B cell (primary cell): Measurements from ENCODE around the gene GSG1L. TPM values are rescaled to one million over a fixed set of nuclear protein-coding genes. Genes with fewer than 3 reads are reported as not detected.

Experiments
- ATAC-seq: fragments of 200-7000 bp; cut with Tn5 transposase; one replicate; pipeline ENCODE4 v1.10.0; 2021; ENCODE audit warnings: low read depth, mild to moderate bottlenecking, moderate number of reproducible peaks, moderate library complexity
- CTCF ChIA-PET: fragments of 350-600 bp; sonication (Branson Sonifier 250); formaldehyde crosslinking; loops from one replicate; lab custom pipeline; 2021; ENCODE audit warnings: antibody characterized with exemption, inconsistent platforms; lab: Charles Lee
- POLR2A ChIA-PET: fragments of 350-600 bp; sonication (Branson Sonifier 250); formaldehyde crosslinking; loops from one replicate; lab custom pipeline; 2021; ENCODE audit warnings: antibody characterized with exemption; lab: Charles Lee
- DNase-seq: peaks from one replicate; pipeline ENCODE4 v3.0.0; 2013
- H2AFZ ChIP-seq: 2 replicates; pipeline ENCODE4 v1.6.1; 2012; ENCODE audit warnings: mild to moderate bottlenecking, low read depth, low read length; ENCODE audit not compliant: insufficient read depth, poor library complexity, severe bottlenecking
- H3K27ac ChIP-seq, 2 donors: 1 replicate in 1 of 2; 2 replicates in 1 of 2; pipeline ENCODE4 v1.5.1; 2012 to 2013; ENCODE audit warnings: low read length in 2 of 2, mild to moderate bottlenecking in 2 of 2, moderate library complexity in 1 of 2
- H3K27me3 ChIP-seq, 4 experiments: fragments of 200-600 bp in 1 of 4; sonication (generic) in 1 of 4; replicated peaks in 1 of 4; 1 replicate in 2 of 4; 2 replicates in 2 of 4; pipeline versions ENCODE4 v1.6.1 to v1.7.0; 2013 to 2016; ENCODE audit warnings: low read length in 3 of 4, mild to moderate bottlenecking in 2 of 4, mixed read lengths in 1 of 4, moderate library complexity in 1 of 4; ENCODE audit not compliant: insufficient read depth in 4 of 4, control insufficient read depth in 3 of 4; ENCODE audit errors: control extremely low read depth in 1 of 4
- H3K36me3 ChIP-seq, 2 experiments: replicated peaks in 1 of 2; 1 replicate in 1 of 2; 2 replicates in 1 of 2; pipeline versions ENCODE4 v1.6.1 to v1.7.1; 2013; ENCODE audit warnings: low read length in 1 of 2; ENCODE audit not compliant: insufficient read depth in 2 of 2, control insufficient read depth in 1 of 2; ENCODE audit errors: control extremely low read depth in 1 of 2, extremely low read depth in 1 of 2
- H3K4me1 ChIP-seq, 2 donors: fragments of 200-600 bp in 1 of 2; sonication (generic) in 1 of 2; 1 replicate in 1 of 2; 2 replicates in 1 of 2; pipeline versions ENCODE4 v1.5.1 to v1.6.1; 2013 to 2017; ENCODE audit warnings: low read length in 2 of 2; ENCODE audit not compliant: control insufficient read depth in 2 of 2, insufficient read depth in 2 of 2
- H3K4me2 ChIP-seq: replicated peaks from 2 replicates; pipeline ENCODE3; 2012; ENCODE audit warnings: mild to moderate bottlenecking, low read depth, low read length; ENCODE audit not compliant: poor library complexity, severe bottlenecking
- H3K4me3 ChIP-seq, 5 experiments: fragments of 200-600 bp in 1 of 5; sonication (generic) in 1 of 5; 1 replicate in 3 of 5; 2 replicates in 2 of 5; pipeline versions ENCODE4 v1.5.1 to v1.7.0; 2011 to 2016; ENCODE audit warnings: low read length in 4 of 5, mild to moderate bottlenecking in 4 of 5, low read depth in 2 of 5, control low read depth in 1 of 5, moderate library complexity in 1 of 5; ENCODE audit not compliant: insufficient read depth in 1 of 5; ENCODE audit errors: control extremely low read depth in 1 of 5, extremely low read depth in 1 of 5
- H3K79me2 ChIP-seq: fragments of 200-600 bp; sonication (generic); one replicate; pipeline ENCODE4 v1.6.0; 2016; ENCODE audit warnings: low read length; ENCODE audit not compliant: control insufficient read depth, insufficient read depth
- H3K9ac ChIP-seq: fragments of 200-600 bp; sonication (generic); 2 replicates; pipeline ENCODE4 v1.6.1; 2017; ENCODE audit warnings: mild to moderate bottlenecking, low read length, moderate library complexity
- H3K9me3 ChIP-seq, 3 donors: one replicate each; pipeline versions ENCODE4 v1.6.1 to v1.7.1; 2013; ENCODE audit warnings: low read length in 2 of 3; ENCODE audit not compliant: control insufficient read depth in 2 of 3, insufficient read depth in 1 of 3; ENCODE audit errors: control extremely low read depth in 1 of 3
- H4K20me1 ChIP-seq: 2 replicates; pipeline ENCODE4 v1.6.0; 2012; ENCODE audit warnings: mild to moderate bottlenecking, low read length; ENCODE audit not compliant: insufficient read depth, control insufficient read depth, poor library complexity, severe bottlenecking
- H3K27ac Mint-ChIP-seq: one replicate; pipeline ENCODE4 v1.8.0; 2021; ENCODE audit warnings: mixed read lengths
- H3K27me3 Mint-ChIP-seq: one replicate; pipeline ENCODE4 v1.8.0; 2021; ENCODE audit warnings: mixed read lengths
- H3K4me1 Mint-ChIP-seq: one replicate; pipeline ENCODE4 v1.8.0; 2021; ENCODE audit warnings: mixed read lengths
- H3K4me3 Mint-ChIP-seq: one replicate; pipeline ENCODE4 v1.8.0; 2021; ENCODE audit warnings: mixed read lengths
- H3K9me3 Mint-ChIP-seq: one replicate; pipeline ENCODE4 v1.8.0; 2022; ENCODE audit warnings: mixed read lengths; ENCODE audit not compliant: insufficient read depth
- CTCF ChIP-seq: fragments of 200-600 bp; IDR thresholded peaks from one replicate; pipeline ENCODE4 v1.8.0; 2022; ENCODE audit warnings: antibody characterized with exemption, mild to moderate bottlenecking
- EZH2 ChIP-seq: IDR thresholded peaks from 2 replicates; pipeline ENCODE4 v1.6.1; 2012; ENCODE audit warnings: borderline replicate concordance, low read depth, mild to moderate bottlenecking, moderate library complexity, low read length; ENCODE audit not compliant: insufficient read depth, poor library complexity, severe bottlenecking
- WGBS: methylation state at CpG from one replicate; pipeline ENCODE4 v1.1.5; 2013; ENCODE audit warnings: missing lambda C conversion rate; ENCODE audit not compliant: insufficient coverage; 5-methylcytosine and 5-hydroxymethylcytosine counted together
- intact Hi-C: fragments of 100-400 bp; cut with micrococcal nuclease; formaldehyde crosslinking; loops from one replicate; pipeline ENCODE4 v1.10.0; 2022
- polyA plus RNA-seq: library from polyadenylated mRNA; depleted of rRNA; stranded (reverse); fragments of >200 nt; gene quantifications from 2 replicates; pipeline ENCODE4 v1.2.3, GENCODE V29; 2012
- total RNA-seq, 2 donors: library from RNA; stranded (reverse); fragments of 120-200 nt in 1 of 2; gene quantifications; 1 replicate in 1 of 2; 2 replicates in 1 of 2; pipeline versions ENCODE4 v1.2.3 to v1.2.4, GENCODE V29; 2013 to 2022

The GSG1L gene
- total and polyA plus RNA-seq, 2 donors (not counting 1 experiment from before 2014, with no cell fraction given) = 0.01 TPM; not detected in 1

GRCh38 chr16:27985981-27986380 lies 77.5 kb downstream of the GSG1L start:
- ChIA-PET CTCF (no interaction called here), POLR2A (no interaction called here)
- Histone ChIP-seq H4K20me1 (no peaks in the 10 kb centered on the region), H3K27ac (no peak overlapping the region), H3K4me3 (no peak overlapping the region), H2AFZ (no peak overlapping the region), H3K27me3 (peaks cover 0 to 3% (median 0%) of the 10 kb centered on the region in 4 experiments), H3K9ac (no peak overlapping the region), H3K79me2 (no peaks in the 10 kb centered on the region), H3K9me3 (peaks cover 0 to 5% (median 0%) of the 10 kb centered on the region in 3 donors), H3K4me2 (no peak overlapping the region), H3K36me3 (no peaks in the 10 kb centered on the region), H3K4me1 (no peaks in the 10 kb centered on the region)
- Mint-ChIP-seq H3K4me1 (no peaks in the 10 kb centered on the region), H3K27me3 (peaks cover 7% of the 10 kb centered on the region), H3K4me3 (no peak overlapping the region), H3K9me3 (no peaks in the 10 kb centered on the region), H3K27ac (no peak overlapping the region)
- intact Hi-C loops = no loop called here
- TF ChIP-seq EZH2 (no peak), CTCF (no peak)
- ATAC-seq = no peak
- no peak for DNase-seq
- WGBS = 95% methylated on average over 4 of the region's 5 CpGs

- Histone ChIP-seq H3K4me2 (no peak overlapping the region), H3K9ac (no peak overlapping the region), H3K27ac (no peak overlapping the region), H3K27me3 (peaks cover 0 to 3% (median 0%) of the 10 kb centered on the region in 4 experiments), H4K20me1 (no peaks in the 10 kb centered on the region), H3K9me3 (peaks cover 0 to 5% (median 0%) of the 10 kb centered on the region in 3 donors), H3K79me2 (no peaks in the 10 kb centered on the region), H3K36me3 (no peaks in the 10 kb centered on the region), H3K4me1 (no peaks in the 10 kb centered on the region), H3K4me3 (no peak overlapping the region), H2AFZ (no peak overlapping the region)
- TF ChIP-seq CTCF (no peak), EZH2 (no peak)
- intact Hi-C loops = no loop called here
- Mint-ChIP-seq H3K4me1 (no peaks in the 10 kb centered on the region), H3K4me3 (no peak overlapping the region), H3K27me3 (peaks cover 7% of the 10 kb centered on the region), H3K9me3 (no peaks in the 10 kb centered on the region), H3K27ac (no peak overlapping the region)
- no peak for DNase-seq
- ChIA-PET CTCF (no interaction called here), POLR2A (no interaction called here)
- 91% methylated on average over 7 of the region's 7 CpGs for WGBS
- no peak for ATAC-seq
These were observed 79.4 kb downstream of the GSG1L start for GRCh38 chr16:27984121-27984520.
